GM19099 (cell line): ENCODE data around the gene SEZ6L2.

Experiments
- POLR2A ChIP-seq: IDR thresholded peaks from 3 replicates; pipeline ENCODE4 v1.6.1; 2011; ENCODE audit warnings: low read depth; ENCODE audit not compliant: insufficient read length; ENCODE audit errors: extremely low read depth

Gene SEZ6L2

GRCh38 chr16:29873319-29873718, 26.0 kb downstream of the SEZ6L2 start:
- TF ChIP-seq POLR2A: no peak

- TF ChIP-seq POLR2A: no peak
Observed at GRCh38 chr16:29871822-29872546, 27.4 kb downstream of the SEZ6L2 start.

DNA sequence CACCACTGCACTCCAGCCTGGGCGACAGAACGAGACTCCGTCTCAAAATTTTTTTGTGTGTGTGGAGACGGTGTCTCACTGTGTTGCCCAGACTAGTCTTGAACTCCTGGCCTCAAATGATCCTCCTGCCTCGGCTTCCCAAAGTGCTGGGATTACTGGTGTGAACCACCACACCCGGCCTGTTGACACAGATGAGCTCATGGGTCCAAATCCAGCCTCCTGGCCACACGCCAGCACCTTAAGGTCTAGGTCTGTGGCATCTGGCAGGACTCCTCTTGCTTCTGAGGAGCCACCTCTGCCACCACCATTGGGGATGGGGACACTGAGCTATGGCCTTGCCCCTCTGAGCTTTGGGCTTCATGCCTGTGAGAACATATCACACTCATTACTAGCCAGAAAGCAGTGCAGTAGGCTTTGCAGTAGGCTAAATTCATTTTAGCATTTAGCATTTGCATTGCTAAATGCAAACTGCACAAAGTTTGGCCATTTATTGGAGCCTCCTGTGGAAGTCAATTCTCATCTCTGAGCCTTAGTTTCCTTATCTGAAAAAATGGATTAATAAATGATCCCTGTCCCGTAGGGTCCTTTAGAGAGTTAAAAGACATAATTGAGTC, 30.8 kb downstream of the SEZ6L2 start:
- TF ChIP-seq POLR2A: no peak

GRCh38 chr16:29864205-29864604, 35.1 kb downstream of the SEZ6L2 start:
- no peak for TF ChIP-seq POLR2A

- no peak for TF ChIP-seq POLR2A
Observed at GRCh38 chr16:29863669-29863984, 35.7 kb downstream of the SEZ6L2 start.

DNA sequence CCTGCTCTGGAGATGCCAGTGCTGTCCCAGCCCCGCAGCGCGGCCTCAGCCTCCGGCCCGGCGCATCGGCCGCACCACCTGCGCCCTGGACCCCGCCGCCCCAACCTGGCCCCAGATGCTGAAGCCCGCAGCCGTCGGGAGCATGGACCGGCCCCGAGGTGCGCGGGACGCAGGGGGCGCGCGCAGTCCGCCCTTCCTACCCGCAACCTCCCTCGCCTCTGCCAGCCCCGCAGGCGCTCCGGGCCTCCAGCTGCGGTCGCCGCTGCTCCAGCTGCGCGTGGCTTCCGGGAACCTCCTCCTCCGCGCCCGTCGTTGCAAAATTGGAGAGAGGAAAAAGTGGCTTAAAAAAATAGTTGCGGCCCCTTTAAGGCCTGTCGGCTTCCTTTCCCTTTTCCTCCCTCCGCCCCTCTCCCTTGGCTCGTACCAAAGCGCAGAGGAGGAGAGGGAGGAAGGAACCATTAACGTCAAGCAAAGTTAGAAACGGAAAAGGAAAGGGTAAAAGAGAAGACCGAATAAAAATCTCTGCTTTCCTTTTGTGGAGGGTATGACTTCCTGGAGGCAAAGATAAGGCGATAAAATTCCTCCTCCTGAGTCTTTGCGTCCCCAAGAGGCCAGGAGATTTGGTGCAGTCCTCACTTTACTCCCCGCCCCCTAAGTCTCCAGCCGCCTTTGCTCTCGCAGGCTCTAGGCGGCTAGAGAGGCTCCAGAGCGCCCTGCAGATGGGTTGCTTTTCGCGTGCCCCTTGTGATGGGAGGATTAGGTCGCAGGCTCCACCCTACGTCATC, 36.3 kb downstream of the SEZ6L2 start, which contains the start of gene CDIPT:
TSS of gene CDIPT (minus strand) at position 343 of the 785 bp plus-strand sequence. CDS start 369 bp downstream, outside the sequence.
- no peak for TF ChIP-seq POLR2A

- TF ChIP-seq POLR2A: no peak
Observed at GRCh38 chr16:29862383-29862883, 36.9 kb downstream of the SEZ6L2 start.

DNA sequence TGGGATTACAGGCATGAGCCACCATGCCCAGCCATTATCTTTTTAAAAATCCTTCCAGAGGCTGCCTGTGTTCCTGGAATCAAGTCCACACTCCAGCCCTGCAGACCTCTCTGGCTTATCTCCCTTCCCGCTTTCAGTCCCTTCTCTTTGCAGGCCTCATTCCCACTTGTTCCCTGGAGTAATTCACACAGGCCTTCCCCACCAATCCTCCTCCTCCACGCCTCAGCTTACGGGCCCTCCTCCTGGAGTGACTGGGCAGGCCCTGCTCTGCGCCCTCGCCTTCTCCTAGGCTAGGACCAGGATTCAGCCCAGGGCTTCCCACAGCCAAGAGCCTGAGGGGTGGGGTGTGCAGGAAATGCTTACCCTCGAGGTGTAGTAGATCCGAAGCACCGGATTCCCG, 39.1 kb downstream of the SEZ6L2 start:
- no peak for TF ChIP-seq POLR2A

DNA sequence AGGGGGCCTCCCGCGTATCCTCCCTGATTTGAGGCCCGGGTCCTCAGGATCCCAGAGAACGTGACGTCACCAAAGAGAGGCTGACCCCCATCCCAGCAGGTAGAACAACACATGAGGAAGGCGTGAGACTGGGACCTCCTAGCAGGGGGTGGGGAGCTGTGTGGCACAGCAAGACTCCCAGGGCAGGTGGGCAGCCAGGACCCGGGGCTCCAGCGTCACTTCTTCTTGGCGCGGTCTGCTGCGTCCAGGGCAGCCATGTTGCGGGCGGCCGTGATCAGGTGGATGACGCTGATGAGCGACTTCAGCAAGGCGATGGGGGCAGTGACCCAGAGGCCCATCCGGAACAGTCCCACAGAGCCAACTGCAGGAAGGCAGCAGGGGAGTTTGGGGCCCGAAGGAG, 40.4 kb downstream of the SEZ6L2 start:
- TF ChIP-seq POLR2A: no peak

DNA sequence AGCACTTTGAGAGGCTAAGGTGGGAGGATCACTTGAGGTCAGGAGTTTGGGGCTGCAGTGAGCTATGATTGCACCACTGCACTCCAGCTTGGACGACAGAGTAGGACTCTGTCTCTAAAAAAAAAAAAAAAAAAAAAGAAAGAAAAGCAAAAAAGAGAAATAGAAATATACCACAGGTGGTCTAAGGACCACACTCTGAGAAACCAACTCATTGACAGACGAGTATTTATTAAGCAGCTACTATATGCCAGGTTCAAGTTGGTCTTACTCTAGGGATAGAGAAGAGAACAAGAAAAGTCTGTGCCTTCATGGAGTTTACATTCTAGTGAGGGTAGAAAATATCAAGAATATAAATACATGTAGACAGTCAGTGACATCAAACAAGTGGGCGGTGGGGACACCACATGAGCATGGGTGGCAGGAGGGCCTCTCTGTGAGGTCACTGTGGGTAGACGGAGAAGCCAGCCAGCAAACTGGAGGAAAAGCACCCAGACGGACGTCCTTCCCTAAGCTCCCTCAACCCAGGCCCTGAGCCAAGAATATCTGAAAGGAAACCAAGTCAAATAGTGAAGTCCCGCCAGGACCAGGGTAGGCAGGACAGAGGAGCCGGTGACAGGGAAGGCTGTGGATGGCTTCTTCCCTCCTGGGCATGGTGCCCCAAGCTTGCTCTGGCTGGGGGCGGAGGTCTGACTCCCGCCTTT, 41.1 kb downstream of the SEZ6L2 start:
- no peak for TF ChIP-seq POLR2A

DNA sequence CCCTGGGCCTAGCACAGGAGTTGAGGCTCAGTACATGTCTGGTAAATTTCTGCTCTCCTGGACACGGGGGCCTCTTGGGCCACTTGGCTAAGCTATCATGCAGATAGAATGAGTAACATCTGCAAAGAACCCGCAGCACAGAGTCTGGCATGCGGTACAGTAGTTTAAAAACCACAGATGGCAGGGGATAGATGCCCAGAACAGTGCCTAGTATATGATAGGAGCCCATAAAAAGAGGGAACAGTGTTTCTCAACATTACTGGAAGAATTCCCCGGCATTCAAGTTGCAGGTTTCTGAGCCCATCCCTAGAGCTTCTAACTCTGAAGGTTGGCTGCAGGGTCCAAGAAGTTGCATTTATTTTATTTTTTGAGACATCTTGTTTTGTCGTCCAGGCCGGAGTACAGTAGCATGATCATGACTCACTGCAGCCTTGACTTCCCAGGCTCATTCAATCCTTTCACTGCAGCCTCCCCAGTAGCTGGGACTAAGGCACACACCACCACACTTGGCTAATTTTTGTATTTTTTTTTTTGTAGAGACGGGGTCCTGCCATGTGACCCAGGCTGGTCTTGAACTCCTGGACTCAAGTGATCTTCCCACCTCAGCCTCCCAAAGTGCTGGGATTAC, 42.1 kb downstream of the SEZ6L2 start:
- TF ChIP-seq POLR2A: no peak

GRCh38 chr16:29854520-29855100, 44.7 kb downstream of the SEZ6L2 start:
- no peak for TF ChIP-seq POLR2A

GRCh38 chr16:29852654-29853053, 46.7 kb downstream of the SEZ6L2 start:
- TF ChIP-seq POLR2A: no peak

DNA sequence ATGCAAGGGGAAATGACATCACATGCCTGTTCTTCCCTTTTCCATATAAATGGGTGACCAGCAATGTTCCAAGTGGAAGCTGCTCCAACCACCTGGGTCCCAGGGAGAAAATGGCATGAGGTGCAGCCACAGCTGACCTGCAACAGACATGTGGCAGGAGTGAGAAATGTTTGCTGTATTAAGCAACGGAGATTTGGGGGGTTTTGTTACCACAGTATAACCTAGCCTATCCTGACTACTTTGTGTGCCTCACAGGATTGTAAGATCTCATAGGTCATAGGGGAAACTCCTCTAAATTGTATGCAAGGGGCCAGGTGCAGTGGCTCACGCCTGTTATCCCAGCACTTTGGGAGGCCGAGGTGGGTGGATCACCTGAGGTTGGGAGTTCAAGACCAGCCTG, 48.4 kb downstream of the SEZ6L2 start:
- TF ChIP-seq POLR2A: no peak
